Measurements from ENCODE around the gene REELD1. TPM values are rescaled to one million over a fixed set of nuclear protein-coding genes. Genes with fewer than 3 reads are reported as not detected.

The REELD1 gene
- total RNA-seq, 1 experiment from 2014 or later = 0.25 TPM

GRCh38 chr4:146245850-146246249 is 31.5 kb downstream of the REELD1 start:
- Histone ChIP-seq H3K9me3 (ENCODE audit: control insufficient read depth in 1 of 2, insufficient read depth in 1 of 2, low read depth in 1 of 2, low read length in 2 of 2) (no peaks in the 10 kb centered on the region), H3K27ac (ENCODE audit: low read depth, low read length) (no peak overlapping the region), H3K4me3 (replicated peaks in 1 of 2; ENCODE audit: low read depth in 1 of 2, low read length in 2 of 2) (no peak overlapping the region), H3K36me3 (ENCODE audit: control insufficient read depth in 1 of 2, insufficient read depth in 2 of 2, low read length in 2 of 2) (no peaks in the 10 kb centered on the region), H3K4me1 (ENCODE audit: control insufficient read depth in 1 of 2, insufficient read depth in 2 of 2, low read length in 2 of 2) (peaks cover 7 to 23% of the 10 kb centered on the region in 2 experiments), H3K79me2 (ENCODE audit: insufficient read depth, low read length) (no peaks in the 10 kb centered on the region), H3K9ac (ENCODE audit: low read length) (no peak overlapping the region), H3K9me2 (ENCODE audit: insufficient read depth) (no peaks in the 10 kb centered on the region), H2AFZ (ENCODE audit: low read depth, low read length, poor library complexity, severe bottlenecking) (no peak overlapping the region), H4K20me1 (ENCODE audit: insufficient read depth) (no peaks in the 10 kb centered on the region), H3K4me2 (ENCODE audit: low read length) (no peak overlapping the region), H3K27me3 (ENCODE audit: insufficient read depth, low read length) (no peaks in the 10 kb centered on the region)
- DNase-seq (ENCODE audit: low read depth, low spot score) (no peak), ATAC-seq (no peak)
- POLR2A ChIA-PET = no interaction called here
- intact Hi-C loops (cut with micrococcal nuclease) = no loop called here
- RAD21 ChIA-PET (ENCODE audit: low non-redundant PET in 1 of 2, low total read pairs in 2 of 2, uncharacterized antibody in 2 of 2, unreplicated experiment in 2 of 2) = no interaction called here
- no TSS peak for BruUV-seq (replicated peaks)
- CTCF ChIA-PET = no interaction called here
- no peak for TF ChIP-seq ATF3 (IDR thresholded peaks at IDR 0.05)
- TF ChIP-seq SP1 (IDR thresholded peaks at IDR 0.05; ENCODE audit: low read depth) = no peak
- no peak for TF ChIP-seq ELF1 (IDR thresholded peaks at IDR 0.05; ENCODE audit: borderline replicate concordance, low read depth)
- no peak for TF ChIP-seq CEBPB (IDR thresholded peaks at IDR 0.05; ENCODE audit: low read depth)
- TF ChIP-seq ZBTB33 (IDR thresholded peaks at IDR 0.05; ENCODE audit: extremely low read depth, insufficient replicate concordance, low read length) = no peak
- TF ChIP-seq SIN3A (IDR thresholded peaks at IDR 0.05; ENCODE audit: low read depth) = no peak
- TF ChIP-seq EZH2phosphoT487 (IDR thresholded peaks at IDR 0.05; ENCODE audit: borderline replicate concordance) = no peak
- TF ChIP-seq SRF (IDR thresholded peaks at IDR 0.05; ENCODE audit: low read depth) = no peak
- TF ChIP-seq MAX (IDR thresholded peaks at IDR 0.05) = no peak
- no peak for TF ChIP-seq CBX3 (IDR thresholded peaks at IDR 0.05; ENCODE audit: low read depth)
- TF ChIP-seq REST (IDR thresholded peaks at IDR 0.05; ENCODE audit: low read depth) = no peak
- TF ChIP-seq YY1 (IDR thresholded peaks at IDR 0.05; ENCODE audit: extremely low read depth, insufficient replicate concordance, low read depth, low read length) = no peak

Data from HCT116 (cell line).